BLaER1 (cell line): ENCODE results near the gene S100A1.
"Not testable (repeated sequence)": the region's sequence is repeated elsewhere in the genome, so short reads cannot be mapped to it uniquely, and the experiment has no call there.

ENCODE experiments used
- H3K27ac ChIP-seq: shearing (Covaris generic); formaldehyde crosslinking; 2 replicates; pipeline ENCODE4 v1.8.1; 2022
- H3K27me3 ChIP-seq: shearing (Covaris generic); formaldehyde crosslinking; 2 replicates; pipeline ENCODE4 v1.8.1; 2022
- H3K36me3 ChIP-seq: shearing (Covaris generic); formaldehyde crosslinking; 2 replicates; pipeline ENCODE4 v1.8.1; 2022
- H3K4me1 ChIP-seq: shearing (Covaris generic); formaldehyde crosslinking; 2 replicates; pipeline ENCODE4 v1.8.1; 2022
- H3K4me2 ChIP-seq: shearing (Covaris generic); formaldehyde crosslinking; 2 replicates; pipeline ENCODE4 v1.8.1; 2022
- H3K4me3 ChIP-seq: shearing (Covaris generic); formaldehyde crosslinking; 2 replicates; pipeline ENCODE4 v1.8.1; 2022
- H3K9ac ChIP-seq: shearing (Covaris generic); formaldehyde crosslinking; 2 replicates; pipeline ENCODE4 v1.8.1; 2022
- H3K9me3 ChIP-seq: shearing (Covaris generic); formaldehyde crosslinking; 2 replicates; pipeline ENCODE4 v1.8.1; 2022
- H4K20me1 ChIP-seq: shearing (Covaris generic); formaldehyde crosslinking; 2 replicates; pipeline ENCODE4 v1.8.1; 2022
- Cebpa-rat ChIP-seq: shearing (Covaris generic); IDR thresholded peaks from 2 replicates; pipeline ENCODE4 v1.8.1; 2022

S100A1 gene

GRCh38 chr1:153635872-153636271, 7.6 kb downstream of the S100A1 start:
- H3K4me1 ChIP-seq = peaks cover 52% of the 10 kb centered on the region
- H3K27me3 ChIP-seq = no peaks in the 10 kb centered on the region
- peak overlapping the region; percentile 88; the same call in 1 of the 2 replicates for H3K4me3 ChIP-seq
- TF ChIP-seq Cebpa-rat = no peak
- no peaks in the 10 kb centered on the region for H3K9me3 ChIP-seq
- H3K4me2 ChIP-seq = peak overlapping the region; percentile 92
- peaks cover 35% of the 10 kb centered on the region; the same call in 1 of the 2 replicates for H4K20me1 ChIP-seq
- H3K27ac ChIP-seq = peak overlapping the region; percentile 100; the same call in 1 of the 2 replicates
- H3K9ac ChIP-seq = peak overlapping the region; percentile 99; the same call in 1 of the 2 replicates
- peaks cover 57% of the 10 kb centered on the region for H3K36me3 ChIP-seq

- Histone ChIP-seq H3K4me2 (peak overlapping the region; percentile 92), H3K27me3 (no peaks in the 10 kb centered on the region), H3K36me3 (peaks cover 61% of the 10 kb centered on the region)
Measured at GRCh38 chr1:153636312-153636711, 8.1 kb downstream of the S100A1 start.

GRCh38 chr1:153638261-153638660, 10.0 kb downstream of the S100A1 start:
- Histone ChIP-seq H3K4me2 (no peak overlapping the region), H3K4me1 (peaks cover 36% of the 10 kb centered on the region), H3K36me3 (peaks cover 80% of the 10 kb centered on the region), H3K27ac (no peak overlapping the region), H3K9ac (no peak overlapping the region), H3K27me3 (no peaks in the 10 kb centered on the region), H3K4me3 (no peak overlapping the region), H3K9me3 (no peaks in the 10 kb centered on the region), H4K20me1 (peaks cover 59% of the 10 kb centered on the region)
- TF ChIP-seq Cebpa-rat = no peak

More at GRCh38 chr1:153636312-153636711, 8.1 kb downstream of the S100A1 start:
- no peak overlapping the region for H3K4me3 ChIP-seq
- no peaks in the 10 kb centered on the region for H3K9me3 ChIP-seq
- TF ChIP-seq Cebpa-rat = no peak
- no peak overlapping the region for H3K27ac ChIP-seq
- peaks cover 39% of the 10 kb centered on the region; the same call in 1 of the 2 replicates for H4K20me1 ChIP-seq
- peaks cover 50% of the 10 kb centered on the region for H3K4me1 ChIP-seq
- no peak overlapping the region for H3K9ac ChIP-seq

GRCh38 chr1:153639280-153639679, 11.0 kb downstream of the S100A1 start:
- Histone ChIP-seq H3K4me3 (no peak overlapping the region), H3K9me3 (no peaks in the 10 kb centered on the region), H3K4me1 (peaks cover 38% of the 10 kb centered on the region), H3K9ac (no peak overlapping the region), H3K27me3 (no peaks in the 10 kb centered on the region), H3K27ac (no peak overlapping the region), H3K36me3 (peaks cover 91% of the 10 kb centered on the region), H4K20me1 (peaks cover 69% of the 10 kb centered on the region), H3K4me2 (no peak overlapping the region)
- TF ChIP-seq Cebpa-rat = no peak

- H3K36me3 ChIP-seq = peaks cover 100% of the 10 kb centered on the region
- H3K9ac ChIP-seq, H3K27me3 ChIP-seq, H3K9me3 ChIP-seq, H3K27ac ChIP-seq, H3K4me3 ChIP-seq, H3K4me2 ChIP-seq: not testable (repeated sequence)
- H3K4me1 ChIP-seq = peaks cover 35% of the 10 kb centered on the region
- H4K20me1 ChIP-seq = peaks cover 73% of the 10 kb centered on the region
Measured at GRCh38 chr1:153640213-153640612, 12.0 kb downstream of the S100A1 start.

GRCh38 chr1:153640861-153641260, 12.6 kb downstream of the S100A1 start:
- Histone ChIP-seq H3K27me3 (no peaks in the 10 kb centered on the region), H4K20me1 (peaks cover 73% of the 10 kb centered on the region), H3K4me1 (peaks cover 29% of the 10 kb centered on the region), H3K4me2 (no peak overlapping the region), H3K9me3 (no peaks in the 10 kb centered on the region), H3K9ac (no peak overlapping the region), H3K4me3 (no peak overlapping the region), H3K36me3 (peaks cover 100% of the 10 kb centered on the region), H3K27ac (no peak overlapping the region)
- TF ChIP-seq Cebpa-rat = no peak

GRCh38 chr1:153642161-153642560, 13.9 kb downstream of the S100A1 start:
- H3K36me3 ChIP-seq = peaks cover 100% of the 10 kb centered on the region
- H4K20me1 ChIP-seq = peaks cover 81% of the 10 kb centered on the region
- no peak overlapping the region for H3K27ac ChIP-seq
- TF ChIP-seq Cebpa-rat = no peak
- peaks cover 26% of the 10 kb centered on the region for H3K4me1 ChIP-seq
- H3K27me3 ChIP-seq = no peaks in the 10 kb centered on the region
- no peaks in the 10 kb centered on the region for H3K9me3 ChIP-seq
- H3K4me3 ChIP-seq = no peak overlapping the region
- no peak overlapping the region for H3K9ac ChIP-seq
- no peak overlapping the region for H3K4me2 ChIP-seq

- Histone ChIP-seq H3K27ac (no peak overlapping the region), H3K4me2 (no peak overlapping the region), H3K36me3 (peaks cover 94% of the 10 kb centered on the region), H4K20me1 (peaks cover 73% of the 10 kb centered on the region), H3K4me3 (no peak overlapping the region), H3K9me3 (no peaks in the 10 kb centered on the region), H3K9ac (no peak overlapping the region), H3K27me3 (no peaks in the 10 kb centered on the region), H3K4me1 (peaks cover 27% of the 10 kb centered on the region)
- TF ChIP-seq Cebpa-rat = no peak
Measured at GRCh38 chr1:153643100-153643499, 14.9 kb downstream of the S100A1 start.

GRCh38 chr1:153643816-153644215, 15.6 kb downstream of the S100A1 start:
- Histone ChIP-seq H3K4me3 (no peak overlapping the region), H4K20me1 (peaks cover 71% of the 10 kb centered on the region), H3K36me3 (peaks cover 87% of the 10 kb centered on the region), H3K4me1 (peaks cover 30% of the 10 kb centered on the region), H3K9me3 (no peaks in the 10 kb centered on the region), H3K4me2 (no peak overlapping the region), H3K27me3 (no peaks in the 10 kb centered on the region), H3K9ac (no peak overlapping the region), H3K27ac (no peak overlapping the region)
- no peak for TF ChIP-seq Cebpa-rat

GRCh38 chr1:153646672-153647345, 18.6 kb downstream of the S100A1 start:
- no peak overlapping the region for H3K9ac ChIP-seq
- no peak overlapping the region; the same call in 1 of the 2 replicates for H3K4me2 ChIP-seq
- peaks cover 52% of the 10 kb centered on the region for H4K20me1 ChIP-seq
- no peaks in the 10 kb centered on the region for H3K9me3 ChIP-seq
- H3K4me3 ChIP-seq = no peak overlapping the region
- peaks cover 57% of the 10 kb centered on the region for H3K36me3 ChIP-seq
- no peaks in the 10 kb centered on the region for H3K27me3 ChIP-seq
- TF ChIP-seq Cebpa-rat = no peak
- no peak overlapping the region for H3K27ac ChIP-seq
- peaks cover 41% of the 10 kb centered on the region for H3K4me1 ChIP-seq
